Trophoblast cell (in vitro differentiated cells and primary cell): ENCODE measurements around the gene PIMREG.

Experiments used
- DNase-seq, 2 donors: peaks; one replicate each; pipeline ENCODE4 v3.0.0-alpha.2; 2016
- H2AFZ ChIP-seq: 2 replicates; pipeline ENCODE4 v1.6.1; 2013; ENCODE audit warnings: low read length, moderate library complexity, mild to moderate bottlenecking; ENCODE audit not compliant: insufficient read depth, poor library complexity
- H2AK5ac ChIP-seq: 2 replicates; pipeline ENCODE4 v1.6.1; 2013; ENCODE audit warnings: mild to moderate bottlenecking, low read length
- H2BK120ac ChIP-seq: 2 replicates; pipeline ENCODE4 v1.6.1; 2013; ENCODE audit warnings: low read length, mild to moderate bottlenecking, moderate library complexity; ENCODE audit not compliant: insufficient read depth, poor library complexity
- H2BK12ac ChIP-seq: 2 replicates; pipeline ENCODE4 v1.6.1; 2013; ENCODE audit warnings: mild to moderate bottlenecking, low read length, moderate library complexity
- H2BK5ac ChIP-seq: 2 replicates; pipeline ENCODE4 v1.6.1; 2013; ENCODE audit warnings: low read length, low read depth, moderate library complexity, mild to moderate bottlenecking; ENCODE audit not compliant: poor library complexity
- H3K14ac ChIP-seq: 2 replicates; pipeline ENCODE4 v1.6.1; 2013; ENCODE audit warnings: mild to moderate bottlenecking, low read length
- H3K18ac ChIP-seq: 2 replicates; pipeline ENCODE4 v1.6.1; 2013; ENCODE audit warnings: mild to moderate bottlenecking, low read length
- H3K23ac ChIP-seq: 2 replicates; pipeline ENCODE4 v1.6.1; 2013; ENCODE audit warnings: low read length
- H3K27ac ChIP-seq: 2 replicates; pipeline ENCODE4 v1.5.1; 2013; ENCODE audit warnings: low read depth, mild to moderate bottlenecking, inconsistent platforms, low read length, moderate library complexity
- H3K27me3 ChIP-seq: 2 replicates; pipeline ENCODE4 v1.6.1; 2013; ENCODE audit warnings: inconsistent platforms, mild to moderate bottlenecking, low read length, moderate library complexity; ENCODE audit not compliant: insufficient read depth
- H3K36me3 ChIP-seq, 2 experiments: 1 replicate in 1 of 2; 2 replicates in 1 of 2; pipeline ENCODE4 v1.6.1; 2013; ENCODE audit warnings: low read length in 2 of 2, mild to moderate bottlenecking in 2 of 2, moderate library complexity in 1 of 2; ENCODE audit not compliant: insufficient read depth in 2 of 2, control insufficient read depth in 1 of 2
- H3K4ac ChIP-seq: 2 replicates; pipeline ENCODE4 v1.6.1; 2013; ENCODE audit warnings: low read depth, mild to moderate bottlenecking, low read length, moderate library complexity
- H3K4me1 ChIP-seq, 2 experiments: 1 replicate in 1 of 2; 2 replicates in 1 of 2; pipeline ENCODE4 v1.6.1; 2013; ENCODE audit warnings: low read length in 2 of 2, mild to moderate bottlenecking in 2 of 2, moderate library complexity in 1 of 2; ENCODE audit not compliant: insufficient read depth in 2 of 2, control insufficient read depth in 1 of 2
- H3K4me2 ChIP-seq: 2 replicates; pipeline ENCODE4 v1.6.1; 2013; ENCODE audit warnings: inconsistent platforms, mild to moderate bottlenecking, low read length, moderate library complexity
- H3K4me3 ChIP-seq: 2 replicates; pipeline ENCODE4 v1.5.1; 2013; ENCODE audit warnings: mild to moderate bottlenecking, low read depth, low read length, inconsistent platforms
- H3K79me1 ChIP-seq: one replicate; pipeline ENCODE4 v1.6.1; 2013; ENCODE audit warnings: low read length
- H3K79me2 ChIP-seq: 2 replicates; pipeline ENCODE4 v1.6.1; 2013; ENCODE audit warnings: low read length, mild to moderate bottlenecking; ENCODE audit not compliant: control insufficient read depth, insufficient read depth, poor library complexity
- H3K9ac ChIP-seq: 2 replicates; pipeline ENCODE4 v1.6.1; 2013; ENCODE audit warnings: mild to moderate bottlenecking, low read length
- H3K9me3 ChIP-seq: 2 replicates; pipeline ENCODE4 v1.6.1; 2013; ENCODE audit warnings: low read depth, mild to moderate bottlenecking, control low read depth, inconsistent platforms, low read length; ENCODE audit not compliant: insufficient read depth
- H4K12ac ChIP-seq: 2 replicates; pipeline ENCODE4 v1.6.1; 2013; ENCODE audit warnings: low read depth, mild to moderate bottlenecking, low read length, moderate library complexity
- H4K8ac ChIP-seq: 2 replicates; pipeline ENCODE4 v1.6.1; 2013; ENCODE audit warnings: low read depth, mild to moderate bottlenecking, low read length, moderate library complexity
- H4K91ac ChIP-seq: one replicate; pipeline ENCODE4 v1.6.1; 2013; ENCODE audit warnings: low read depth, mild to moderate bottlenecking, low read length, moderate library complexity
- WGBS: extraction: QIAGEN DNeasy Blood & Tissue Kit; methylation state at CpG from one replicate; pipeline ENCODE4 v1.1.7; 2013; ENCODE audit warnings: missing lambda C conversion rate; ENCODE audit not compliant: insufficient read length, insufficient coverage; ENCODE audit errors: extremely low coverage; 5-methylcytosine and 5-hydroxymethylcytosine counted together

PIMREG gene

DNA sequence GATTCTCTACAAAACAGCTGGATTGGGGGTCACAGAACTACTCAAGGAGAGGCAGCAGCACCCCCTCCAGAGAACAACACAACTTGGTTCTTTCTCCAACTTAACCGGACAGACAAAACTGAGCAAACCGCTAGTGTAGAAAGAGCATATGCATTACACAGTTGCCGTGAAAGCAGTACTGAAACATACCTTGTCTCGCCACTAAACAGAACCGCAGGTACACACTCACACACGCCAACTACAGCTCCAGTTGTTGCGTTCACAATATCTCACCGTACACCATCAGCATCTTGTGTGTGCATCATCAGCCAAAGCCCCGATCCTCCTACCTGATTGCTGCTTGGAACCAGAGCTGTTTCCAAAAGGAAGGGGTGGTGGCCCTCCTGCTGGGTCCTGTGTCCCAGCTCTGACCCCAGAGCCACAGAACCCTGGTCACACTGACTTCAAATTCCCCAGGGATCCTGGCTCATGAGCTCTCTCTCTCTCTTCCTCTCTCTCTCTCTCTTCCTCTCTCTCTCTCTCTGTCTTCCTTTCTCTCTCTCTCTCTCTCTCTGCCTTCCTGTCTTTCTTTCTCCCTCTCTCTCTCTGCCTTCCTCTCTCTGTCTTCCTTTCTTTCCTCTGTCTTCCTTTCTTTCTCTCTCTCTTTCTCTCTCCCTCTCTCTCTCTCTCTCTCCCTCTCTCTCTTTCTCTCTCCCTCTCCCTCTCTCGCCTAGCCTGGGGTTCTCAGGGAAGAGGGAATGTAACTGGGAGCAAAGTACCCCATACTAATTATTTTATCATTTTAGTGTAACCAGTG, 8.4 kb downstream of the PIMREG start:
- Histone ChIP-seq H3K4me3 (no peak overlapping the region), H3K14ac (no peak overlapping the region), H3K23ac (no peak overlapping the region), H2AK5ac (no peak overlapping the region), H3K4me1 (peaks cover 3 to 7% of the 10 kb centered on the region in 2 experiments), H4K91ac (no peak overlapping the region), H3K9me3 (no peaks in the 10 kb centered on the region), H2BK120ac (no peak overlapping the region), H3K4ac (no peak overlapping the region), H3K27ac (no peak overlapping the region), H2AFZ (no peak overlapping the region), H3K18ac (no peak overlapping the region), H3K36me3 (peaks cover 6 to 8% of the 10 kb centered on the region in 2 experiments), H4K12ac (no peak overlapping the region), H4K8ac (no peak overlapping the region), H3K79me2 (no peaks in the 10 kb centered on the region), H2BK5ac (no peak overlapping the region), H3K4me2 (no peak overlapping the region), H3K27me3 (peaks cover 5% of the 10 kb centered on the region), H2BK12ac (no peak overlapping the region), H3K9ac (no peak overlapping the region), H3K79me1 (no peaks in the 10 kb centered on the region)
- no peak for DNase-seq
- no CpG with 5 or more reads among the region's 10 CpGs for WGBS

DNA sequence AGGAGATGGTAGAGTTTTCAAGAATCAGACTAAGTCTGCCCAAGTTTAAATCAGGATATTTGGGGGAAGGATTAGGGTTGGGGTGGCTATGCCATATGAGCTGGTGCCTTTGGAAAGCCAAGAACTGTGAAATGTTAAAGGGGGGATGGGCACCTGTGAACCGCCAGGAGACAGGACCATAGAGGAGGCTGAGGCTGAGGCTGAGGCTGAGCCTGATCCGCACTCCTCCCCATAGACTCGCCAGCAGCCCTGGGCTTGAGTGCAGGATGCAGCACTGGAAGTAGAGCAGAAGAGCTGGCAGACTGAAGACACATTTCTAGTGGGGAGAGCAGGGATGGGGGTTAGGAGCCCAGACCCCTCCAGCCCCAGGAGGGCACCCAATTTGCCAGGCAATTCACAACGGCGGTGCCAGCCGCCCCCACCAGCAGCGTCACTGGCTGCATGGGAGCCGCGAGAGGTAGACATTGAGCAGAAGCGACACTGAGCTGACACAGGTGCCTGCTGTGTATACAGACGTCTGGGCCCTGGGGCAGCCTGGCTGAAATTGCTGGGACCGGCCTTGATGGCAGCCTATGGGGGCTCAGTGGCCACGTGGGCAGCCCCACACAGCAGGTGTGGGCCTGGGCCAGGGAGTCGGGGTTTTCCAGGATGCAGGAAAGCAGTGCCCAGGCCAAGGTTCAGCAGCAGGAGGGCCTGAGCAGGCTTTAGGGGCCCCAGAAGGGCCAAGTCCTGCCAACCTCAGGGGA, 9.2 kb downstream of the PIMREG start:
- Histone ChIP-seq H2BK120ac (no peak overlapping the region), H4K8ac (no peak overlapping the region), H3K18ac (no peak overlapping the region), H2AK5ac (no peak overlapping the region), H3K27ac (no peak overlapping the region), H3K14ac (no peak overlapping the region), H3K79me1 (no peaks in the 10 kb centered on the region), H4K12ac (no peak overlapping the region), H3K4ac (no peak overlapping the region), H2AFZ (no peak overlapping the region), H3K4me3 (no peak overlapping the region), H3K9me3 (no peaks in the 10 kb centered on the region), H3K36me3 (peaks cover 6% of the 10 kb centered on the region in 2 experiments), H4K91ac (no peak overlapping the region), H3K4me1 (peaks cover 3 to 7% of the 10 kb centered on the region in 2 experiments), H2BK12ac (no peak overlapping the region), H3K23ac (no peak overlapping the region), H3K9ac (no peak overlapping the region), H2BK5ac (no peak overlapping the region), H3K4me2 (no peak overlapping the region), H3K27me3 (peaks cover 5% of the 10 kb centered on the region), H3K79me2 (no peaks in the 10 kb centered on the region)
- DNase-seq: no peak
- no CpG with 5 or more reads among the region's 14 CpGs for WGBS

DNA sequence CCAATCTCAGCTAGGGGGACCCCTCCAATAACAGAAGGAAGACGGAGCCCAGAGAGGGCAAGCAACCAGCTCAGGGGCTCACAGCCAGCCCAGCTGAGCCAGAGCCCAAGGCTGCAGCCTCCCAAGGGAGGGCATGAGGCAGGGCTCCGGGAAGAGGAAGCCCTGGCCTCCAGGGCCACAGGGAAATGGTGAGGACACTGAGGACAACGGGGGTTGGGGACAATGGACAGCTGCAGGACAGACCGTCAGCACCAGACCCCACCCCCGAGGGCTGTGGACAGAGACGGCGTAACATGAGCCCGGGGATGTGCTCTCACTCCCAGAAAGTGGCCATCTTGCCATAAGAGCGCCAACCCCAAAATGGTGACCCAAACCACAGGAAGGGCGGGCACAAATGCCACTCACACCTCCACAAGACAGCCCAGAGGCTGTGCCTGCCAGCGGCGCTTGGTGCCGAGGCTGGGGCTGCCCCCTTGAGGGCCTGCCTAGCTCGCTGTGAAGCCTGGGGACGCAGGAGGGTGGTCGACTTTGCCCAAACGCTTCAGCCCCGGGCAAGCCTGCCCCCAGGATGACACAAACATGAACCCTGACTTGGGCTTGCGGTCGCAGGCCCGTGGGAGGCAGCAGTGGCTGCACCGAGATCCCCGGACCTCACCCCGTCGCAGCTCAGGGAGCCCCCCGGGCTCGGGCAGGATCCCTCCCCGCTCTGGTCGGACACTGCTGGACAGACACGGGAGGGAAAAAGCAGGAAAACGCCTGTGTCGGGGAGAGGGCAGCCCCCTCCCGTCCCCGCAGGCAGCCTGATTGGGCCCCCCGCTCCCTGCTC, 10.5 kb downstream of the PIMREG start:
- no CpG with 5 or more reads among the region's 35 CpGs for WGBS
- Histone ChIP-seq H3K79me2 (no peaks in the 10 kb centered on the region), H3K9me3 (no peaks in the 10 kb centered on the region), H3K27ac (no peak overlapping the region), H3K14ac (no peak overlapping the region), H3K4ac (no peak overlapping the region), H3K4me3 (no peak overlapping the region), H4K8ac (peak overlapping the region; percentile 32), H3K4me2 (peak overlapping the region; percentile 58), H2BK120ac (no peak overlapping the region), H3K36me3 (peaks cover 0 to 2% of the 10 kb centered on the region in 2 experiments), H3K18ac (no peak overlapping the region), H3K23ac (no peak overlapping the region), H3K4me1 (peaks cover 3 to 7% of the 10 kb centered on the region in 2 experiments), H4K12ac (no peak overlapping the region), H4K91ac (no peak overlapping the region), H2BK5ac (no peak overlapping the region), H3K27me3 (peaks cover 5% of the 10 kb centered on the region), H2AFZ (peak overlapping the region; percentile 1), H2BK12ac (no peak overlapping the region), H3K9ac (no peak overlapping the region), H3K79me1 (no peaks in the 10 kb centered on the region), H2AK5ac (no peak overlapping the region)
- no peak for DNase-seq

DNA sequence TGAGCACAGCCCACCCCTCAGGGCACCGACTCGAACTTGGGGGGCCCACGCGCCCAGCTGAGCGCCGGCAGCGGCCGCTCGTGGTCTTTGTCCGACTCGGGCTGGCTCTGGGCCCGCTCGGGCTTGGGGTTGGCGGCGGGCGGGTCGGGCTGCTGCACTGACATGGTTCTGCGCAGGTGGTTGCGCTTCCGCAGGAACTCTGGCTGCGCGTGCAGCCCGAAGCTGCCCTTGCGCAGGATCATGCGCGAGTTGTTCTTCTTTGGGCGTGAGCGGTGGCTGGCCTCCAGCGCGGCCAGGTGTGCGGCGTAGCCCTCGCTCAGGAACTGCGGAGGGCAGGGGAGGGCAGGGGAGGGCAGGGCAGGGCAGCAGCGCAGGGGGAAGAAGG, 11.1 kb downstream of the PIMREG start:
- Histone ChIP-seq H2BK5ac (no peak overlapping the region), H3K79me1 (no peaks in the 10 kb centered on the region), H2BK120ac (no peak overlapping the region), H2BK12ac (no peak overlapping the region), H2AFZ (peak overlapping the region; percentile 1), H3K4me3 (no peak overlapping the region), H4K8ac (peak overlapping the region; percentile 32), H3K27ac (no peak overlapping the region), H3K79me2 (no peaks in the 10 kb centered on the region), H3K4me2 (peak overlapping the region; percentile 58), H4K12ac (no peak overlapping the region), H3K18ac (no peak overlapping the region), H3K27me3 (peaks cover 5% of the 10 kb centered on the region), H3K4me1 (peaks cover 3 to 7% of the 10 kb centered on the region in 2 experiments), H3K14ac (no peak overlapping the region), H3K36me3 (no peaks in the 10 kb centered on the region), H3K9ac (no peak overlapping the region), H2AK5ac (no peak overlapping the region), H3K9me3 (no peaks in the 10 kb centered on the region), H3K23ac (no peak overlapping the region), H4K91ac (no peak overlapping the region), H3K4ac (no peak overlapping the region)
- peak in 1 of 2 donors; percentile 3 for DNase-seq
- WGBS: no CpG with 5 or more reads among the region's 35 CpGs
